Naive thymus-derived CD8-positive, alpha-beta T cell (primary cell): Measurements from ENCODE around the gene HHAT. TPM values are rescaled to one million over a fixed set of nuclear protein-coding genes. Genes with fewer than 3 reads are reported as not detected.
A peak's percentile ranks its signal among the peaks of the same experiment; 100 is the strongest.

Source experiments
- ATAC-seq, 2 donors: fragments of 150-1000 bp; cut with Tn5 transposase in 1 of 2; sonication (Bioruptor Pico), chemical (Tn5 transposase) in 1 of 2; 1 replicate in 1 of 2; 2 replicates in 1 of 2; pipeline ENCODE4 v1.10.0; 2021; ENCODE audit warnings: mild to moderate bottlenecking in 2 of 2, moderate library complexity in 2 of 2
- POLR2A ChIA-PET: fragments of 350-600 bp; sonication (Branson Sonifier 250); formaldehyde crosslinking; loops from one replicate; lab custom pipeline; 2021; ENCODE audit warnings: antibody characterized with exemption; lab: Charles Lee
- DNase-seq, 10 donors: peaks; one replicate each; pipeline versions ENCODE4 v3.0.0 to v3.0.0-alpha.2; 2020 to 2022
- H3K27ac Mint-ChIP-seq, 10 donors: one replicate each; pipeline ENCODE4 v1.8.0; 2020 to 2022; ENCODE audit warnings: mild to moderate bottlenecking in 10 of 10, mixed read lengths in 10 of 10, moderate library complexity in 4 of 10, inconsistent platforms in 1 of 10
- H3K27me3 Mint-ChIP-seq, 5 donors: one replicate each; pipeline ENCODE4 v1.8.0; 2021 to 2022; ENCODE audit warnings: mixed read lengths in 5 of 5
- H3K36me3 Mint-ChIP-seq, 3 donors: one replicate each; pipeline ENCODE4 v1.8.0; 2020 to 2022; ENCODE audit warnings: mixed read lengths in 3 of 3, mild to moderate bottlenecking in 2 of 3, inconsistent platforms in 1 of 3
- H3K4me1 Mint-ChIP-seq, 4 donors: one replicate each; pipeline ENCODE4 v1.8.0; 2021 to 2022; ENCODE audit warnings: mixed read lengths in 4 of 4
- H3K4me3 Mint-ChIP-seq, 10 donors: one replicate each; pipeline ENCODE4 v1.8.0; 2020 to 2022; ENCODE audit warnings: mild to moderate bottlenecking in 10 of 10, mixed read lengths in 10 of 10, moderate library complexity in 6 of 10, inconsistent platforms in 1 of 10
- H3K9me3 Mint-ChIP-seq, 9 donors: one replicate each; pipeline ENCODE4 v1.8.0; 2020 to 2022; ENCODE audit warnings: mixed read lengths in 9 of 9, mild to moderate bottlenecking in 3 of 9, inconsistent platforms in 1 of 9, moderate library complexity in 1 of 9
- polyA plus RNA-seq, 3 donors: library from polyadenylated mRNA; unstranded; fragments of 300-500 nt; fragmentation: Illumina TruSeq; gene quantifications; one replicate each; pipeline ENCODE4 v1.2.3, GENCODE V29; 2021
- total RNA-seq, 8 experiments: library from RNA in 2 of 8; stranded (reverse) in 2 of 8; gene quantifications; one replicate each; pipeline ENCODE4 v1.2.3 and lab custom pipeline; 2021 to 2026

The HHAT gene
- total and polyA plus RNA-seq, 5 experiments from 2014 or later, result 0.74 to 1.8 (median 1.5) TPM

DNA sequence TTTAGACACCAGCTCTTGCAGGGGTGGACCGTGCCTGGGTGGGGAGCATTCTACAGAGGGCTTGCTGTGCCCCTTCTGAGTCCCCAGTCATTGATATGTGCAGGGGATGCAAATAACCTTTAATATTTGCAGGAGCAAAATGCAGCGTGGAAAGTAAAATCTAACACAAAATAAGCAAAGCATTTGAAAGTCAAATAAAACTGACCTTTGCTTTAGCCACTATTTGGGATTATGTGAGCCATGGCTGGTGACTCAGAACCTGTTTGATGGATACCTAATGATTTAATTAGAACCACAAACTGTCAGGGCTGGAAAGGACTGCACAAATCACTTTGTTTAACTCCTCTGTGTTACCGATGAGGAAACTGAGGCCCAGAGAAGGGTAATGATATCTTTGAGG lies 377.5 kb downstream of the HHAT start:
- H3K9me3 Mint-ChIP-seq, result peaks cover 0 to 4% (median 0%) of the 10 kb centered on the region in 9 donors
- peaks cover 0 to under 1% (median 0%) of the 10 kb centered on the region in 5 donors for H3K27me3 Mint-ChIP-seq
- no peak overlapping the region for H3K4me3 Mint-ChIP-seq
- peaks cover 0 to 3% (median 0%) of the 10 kb centered on the region in 3 donors for H3K36me3 Mint-ChIP-seq
- ATAC-seq (no peak), DNase-seq (no peak)
- peaks cover 0 to 2% (median 0%) of the 10 kb centered on the region in 4 donors for H3K4me1 Mint-ChIP-seq
- POLR2A ChIA-PET, result no interaction called here
- H3K27ac Mint-ChIP-seq, result no peak overlapping the region

GRCh38 chr1:210707300-210708240 lies 378.9 kb downstream of the HHAT start:
- Mint-ChIP-seq H3K9me3 (no peaks in the 10 kb centered on the region), H3K36me3 (no peaks in the 10 kb centered on the region), H3K27ac (no peak overlapping the region), H3K27me3 (peaks cover 0 to 3% (median 0%) of the 10 kb centered on the region in 5 donors), H3K4me1 (peaks cover 0 to 2% (median 0%) of the 10 kb centered on the region in 4 donors), H3K4me3 (no peak overlapping the region)
- DNase-seq, result no peak
- no peak for ATAC-seq
- POLR2A ChIA-PET, result no interaction called here

- DNase-seq, result no peak
- Mint-ChIP-seq H3K36me3 (no peaks in the 10 kb centered on the region), H3K27ac (peak overlapping the region in 1 of 10 donors; percentile 24), H3K4me3 (no peak overlapping the region), H3K9me3 (no peaks in the 10 kb centered on the region), H3K4me1 (peaks cover 0 to 2% (median 0%) of the 10 kb centered on the region in 4 donors), H3K27me3 (peaks cover 0 to 3% (median 0%) of the 10 kb centered on the region in 5 donors)
- ATAC-seq, result no peak
- POLR2A ChIA-PET, result no interaction called here
These were observed 381.0 kb downstream of the HHAT start for GRCh38 chr1:210709701-210710100.

DNA sequence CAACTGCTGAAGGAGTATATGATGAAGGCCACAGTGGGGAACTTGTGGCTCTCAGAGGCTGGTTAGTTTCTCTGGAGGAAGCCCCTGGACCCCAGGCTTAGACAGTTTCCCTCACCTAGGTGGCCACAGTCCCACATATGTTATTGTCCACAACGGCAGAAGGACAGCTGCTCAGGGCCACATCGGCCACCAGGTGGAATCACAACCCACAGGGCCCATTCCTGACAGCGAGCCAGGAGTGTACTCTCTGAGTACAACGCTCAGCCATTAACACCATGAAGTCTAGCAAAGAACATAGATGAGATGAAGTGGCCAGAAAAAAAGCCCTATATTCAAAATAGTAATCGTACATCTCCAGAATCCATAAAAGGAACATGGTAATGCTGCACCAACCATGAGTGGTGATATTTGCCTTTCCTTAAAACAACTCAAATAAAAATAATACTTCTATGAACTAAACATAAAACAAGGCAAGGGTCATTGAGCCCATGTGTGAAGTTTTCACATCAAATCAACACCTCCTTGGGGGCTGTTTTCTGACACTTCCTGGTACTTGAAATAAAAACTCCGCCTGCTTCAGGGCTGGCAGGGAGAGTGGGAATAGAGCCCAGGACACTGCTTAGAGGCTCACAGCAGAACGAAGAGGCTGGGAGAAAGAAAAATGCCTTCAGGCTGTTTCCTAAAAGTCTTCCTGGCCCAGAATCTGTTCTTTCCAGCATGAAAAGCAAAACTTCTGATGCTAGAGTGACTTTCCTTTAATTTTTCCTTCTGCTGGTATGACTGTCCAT lies 383.3 kb downstream of the HHAT start:
- Mint-ChIP-seq H3K4me3 (no peak overlapping the region), H3K9me3 (no peaks in the 10 kb centered on the region), H3K27ac (no peak overlapping the region), H3K4me1 (no peaks in the 10 kb centered on the region), H3K27me3 (peaks cover 0 to 3% (median 0%) of the 10 kb centered on the region in 5 donors), H3K36me3 (no peaks in the 10 kb centered on the region)
- ATAC-seq (no peak), DNase-seq (no peak)
- POLR2A ChIA-PET, result no interaction called here

- Mint-ChIP-seq H3K27me3 (peaks cover 0 to 3% (median 0%) of the 10 kb centered on the region in 5 donors), H3K27ac (no peak overlapping the region), H3K9me3 (no peaks in the 10 kb centered on the region), H3K36me3 (no peaks in the 10 kb centered on the region), H3K4me1 (no peaks in the 10 kb centered on the region), H3K4me3 (no peak overlapping the region)
- DNase-seq (no peak), ATAC-seq (no peak)
- POLR2A ChIA-PET, result no interaction called here
These were observed 386.4 kb downstream of the HHAT start for GRCh38 chr1:210715072-210715471.

GRCh38 chr1:210722410-210723081 lies 393.8 kb downstream of the HHAT start:
- no peaks in the 10 kb centered on the region for H3K36me3 Mint-ChIP-seq
- DNase-seq (no peak), ATAC-seq (no peak)
- H3K9me3 Mint-ChIP-seq, result peaks cover 0 to 2% (median 0%) of the 10 kb centered on the region in 9 donors
- H3K27ac Mint-ChIP-seq, result no peak overlapping the region
- H3K27me3 Mint-ChIP-seq, result peaks cover 0 to 26% (median 4%) of the 10 kb centered on the region in 5 donors
- H3K4me3 Mint-ChIP-seq, result no peak overlapping the region
- POLR2A ChIA-PET, result no interaction called here
- no peaks in the 10 kb centered on the region for H3K4me1 Mint-ChIP-seq

DNA sequence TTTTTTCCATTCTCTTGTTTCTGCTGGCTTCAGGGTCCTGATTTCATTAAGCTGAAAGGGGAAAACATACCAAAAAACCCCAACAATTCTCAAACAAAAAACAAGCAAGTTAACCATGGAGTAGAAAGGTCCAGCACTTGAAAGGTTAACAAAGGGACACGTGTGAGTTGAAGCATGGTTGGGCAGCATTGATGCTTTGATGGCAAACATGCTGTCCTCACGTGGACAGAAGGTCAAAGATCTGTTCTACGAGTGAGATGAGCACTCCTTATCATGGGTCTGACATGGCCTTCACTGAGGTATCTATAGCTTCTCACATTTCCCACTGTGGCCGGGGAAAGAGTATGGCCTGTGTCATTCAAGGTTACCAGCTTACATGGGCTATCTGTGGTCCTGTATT lies 394.9 kb downstream of the HHAT start:
- H3K27me3 Mint-ChIP-seq, result peaks cover 0 to 26% (median 6%) of the 10 kb centered on the region in 5 donors
- POLR2A ChIA-PET, result no interaction called here
- no peaks in the 10 kb centered on the region for H3K36me3 Mint-ChIP-seq
- no peak overlapping the region for H3K27ac Mint-ChIP-seq
- no peak overlapping the region for H3K4me3 Mint-ChIP-seq
- H3K9me3 Mint-ChIP-seq, result peaks cover 0 to 2% (median 0%) of the 10 kb centered on the region in 9 donors
- H3K4me1 Mint-ChIP-seq, result no peaks in the 10 kb centered on the region
- no peak for DNase-seq
- no peak for ATAC-seq

DNA sequence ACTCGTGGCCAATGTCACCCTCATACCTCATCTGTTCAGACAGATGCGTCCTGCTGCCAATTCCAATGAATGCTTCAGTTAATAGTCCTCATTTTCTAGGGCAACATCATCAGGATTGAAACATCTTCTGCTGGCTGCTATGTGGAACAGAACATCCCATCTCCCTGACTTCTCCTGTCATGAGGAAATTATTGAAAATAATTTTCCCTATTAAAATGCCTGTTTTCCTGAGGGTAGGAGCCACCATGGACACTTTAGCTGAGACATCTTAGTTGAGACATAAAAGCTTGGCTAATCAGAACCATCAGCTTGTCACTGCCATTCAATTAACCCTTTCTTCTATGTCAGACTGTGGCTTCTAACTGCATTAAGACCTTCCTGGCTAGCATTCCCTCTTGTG lies 396.1 kb downstream of the HHAT start:
- H3K36me3 Mint-ChIP-seq, result no peaks in the 10 kb centered on the region
- H3K4me1 Mint-ChIP-seq, result no peaks in the 10 kb centered on the region
- peaks cover 0 to 26% (median 6%) of the 10 kb centered on the region in 5 donors for H3K27me3 Mint-ChIP-seq
- ATAC-seq (no peak), DNase-seq (no peak)
- POLR2A ChIA-PET, result no interaction called here
- peaks cover 0 to 2% (median 0%) of the 10 kb centered on the region in 9 donors for H3K9me3 Mint-ChIP-seq
- no peak overlapping the region for H3K27ac Mint-ChIP-seq
- no peak overlapping the region for H3K4me3 Mint-ChIP-seq

Other genes with a start within 250 kb of the HHAT start
- gene SERTAD4, start 96.1 kb upstream of the HHAT start, total RNA-seq, result not detected
- gene SERTAD4, start 96.1 kb upstream of the HHAT start, polyA plus RNA-seq, result not detected